ENCODE measurements around the gene LRRC32. TPM values are rescaled to one million over a fixed set of nuclear protein-coding genes. Genes with fewer than 3 reads are reported as not detected.

The LRRC32 gene
- polyA plus RNA-seq, 1 donor (not counting 4 experiments of a cell fraction or from before 2014, with no cell fraction given): not detected

- no peak overlapping the region for H3K4me3 ChIP-seq (ENCODE audit: control insufficient read depth in 2 of 3, extremely low read depth in 1 of 3, insufficient read depth in 2 of 3, low read depth in 1 of 3, low read length in 3 of 3)
- no peaks in the 10 kb centered on the region for H3K9me3 ChIP-seq (ENCODE audit: control insufficient read depth, low read depth, low read length)
- no peaks in the 10 kb centered on the region for H4K20me1 ChIP-seq (ENCODE audit: control insufficient read depth, extremely low read depth, insufficient read depth, low read length)
- DNase-seq (ENCODE audit: low read depth, low spot score) (no peak), FAIRE-seq (no peak)
- no peak overlapping the region for H2AFZ ChIP-seq (ENCODE audit: control insufficient read depth, low read length)
- no peaks in the 10 kb centered on the region for H3K9me1 ChIP-seq (ENCODE audit: control insufficient read depth, extremely low read depth, insufficient read depth, low read length)
- H3K79me2 ChIP-seq (ENCODE audit: control insufficient read depth, insufficient read depth, low read length): no peaks in the 10 kb centered on the region
- no peak overlapping the region for H3K4me2 ChIP-seq (ENCODE audit: control insufficient read depth, extremely low read depth, insufficient read depth, low read depth, low read length)
- no peak overlapping the region for H3K27ac ChIP-seq (ENCODE audit: control insufficient read depth, insufficient read depth, low read length)
- no peaks in the 10 kb centered on the region for H3K4me1 ChIP-seq (ENCODE audit: control insufficient read depth, extremely low read depth, insufficient read depth, low read length)
- no peak for TF ChIP-seq CTCF (optimal IDR thresholded peaks at IDR 0.05 in 1 of 3, IDR thresholded peaks at IDR 0.05 in 1 of 3, conservative IDR thresholded peaks at IDR 0.05 in 1 of 3; ENCODE audit: extremely low read depth in 1 of 3, insufficient read depth in 2 of 3, low read length in 3 of 3)
- TF ChIP-seq EZH2 (IDR thresholded peaks at IDR 0.05; ENCODE audit: low read length): no peak
- no peaks in the 10 kb centered on the region for H3K36me3 ChIP-seq (ENCODE audit: control insufficient read depth in 2 of 2, extremely low read depth in 1 of 2, insufficient read depth in 2 of 2, low read length in 2 of 2)
- H3K9ac ChIP-seq (ENCODE audit: control insufficient read depth, extremely low read depth, insufficient read depth, low read length): no peak overlapping the region
- peaks cover 18% of the 10 kb centered on the region for H3K27me3 ChIP-seq (ENCODE audit: control insufficient read depth, extremely low read depth, insufficient read depth, low read length)
- dilution Hi-C loops (cut with MboI; ENCODE audit: extremely low pct_ligation_motif_present, low sequenced_read_pairs): no loop called here
These were observed 22.4 kb upstream of the LRRC32 start for GRCh38 chr11:76692956-76693355.

GRCh38 chr11:76691655-76692054 lies 21.1 kb upstream of the LRRC32 start:
- H4K20me1 ChIP-seq (ENCODE audit: control insufficient read depth, extremely low read depth, insufficient read depth, low read length): no peaks in the 10 kb centered on the region
- H3K36me3 ChIP-seq (ENCODE audit: control insufficient read depth in 2 of 2, extremely low read depth in 1 of 2, insufficient read depth in 2 of 2, low read length in 2 of 2): no peaks in the 10 kb centered on the region
- no peaks in the 10 kb centered on the region for H3K9me1 ChIP-seq (ENCODE audit: control insufficient read depth, extremely low read depth, insufficient read depth, low read length)
- H3K4me3 ChIP-seq (ENCODE audit: control insufficient read depth in 2 of 3, extremely low read depth in 1 of 3, insufficient read depth in 2 of 3, low read depth in 1 of 3, low read length in 3 of 3): no peak overlapping the region
- no peaks in the 10 kb centered on the region for H3K4me1 ChIP-seq (ENCODE audit: control insufficient read depth, extremely low read depth, insufficient read depth, low read length)
- DNase-seq (ENCODE audit: low read depth, low spot score): no peak
- H3K27ac ChIP-seq (ENCODE audit: control insufficient read depth, insufficient read depth, low read length): no peak overlapping the region
- H3K27me3 ChIP-seq (ENCODE audit: control insufficient read depth, extremely low read depth, insufficient read depth, low read length): peaks cover 21% of the 10 kb centered on the region
- H3K9me3 ChIP-seq (ENCODE audit: control insufficient read depth, low read depth, low read length): no peaks in the 10 kb centered on the region
- no peaks in the 10 kb centered on the region for H3K79me2 ChIP-seq (ENCODE audit: control insufficient read depth, insufficient read depth, low read length)
- TF ChIP-seq EZH2 (IDR thresholded peaks at IDR 0.05; ENCODE audit: low read length) (no peak), CTCF (optimal IDR thresholded peaks at IDR 0.05 in 1 of 3, IDR thresholded peaks at IDR 0.05 in 1 of 3, conservative IDR thresholded peaks at IDR 0.05 in 1 of 3; ENCODE audit: extremely low read depth in 1 of 3, insufficient read depth in 2 of 3, low read length in 3 of 3) (no peak)
- no peak for FAIRE-seq
- H2AFZ ChIP-seq (ENCODE audit: control insufficient read depth, low read length): no peak overlapping the region
- dilution Hi-C loops (cut with MboI; ENCODE audit: extremely low pct_ligation_motif_present, low sequenced_read_pairs): no loop called here
- no peak overlapping the region for H3K4me2 ChIP-seq (ENCODE audit: control insufficient read depth, extremely low read depth, insufficient read depth, low read depth, low read length)
- H3K9ac ChIP-seq (ENCODE audit: control insufficient read depth, extremely low read depth, insufficient read depth, low read length): no peak overlapping the region

Measured in keratinocyte (primary cell).